OCI-LY3 (cell line): ENCODE results near the gene KCNIP4.

Source experiments
- H2AFZ ChIP-seq: fragments of 200-600, 300-600 bp; shearing (Covaris generic); 2 replicates; pipeline ENCODE4 v1.6.0; 2014; ENCODE audit warnings: antibody characterized with exemption, low read depth, low read length
- H3K27ac ChIP-seq: fragments of 200-600, 300-600 bp; sonication (generic); 2 replicates; pipeline ENCODE4 v1.5.1; 2014; ENCODE audit warnings: mild to moderate bottlenecking, low read length, moderate library complexity, mixed read lengths
- H3K27me3 ChIP-seq: fragments of 200-600, 300-600 bp; sonication (generic); 2 replicates; pipeline ENCODE4 v1.6.1; 2014; ENCODE audit warnings: low read depth, low read length, mixed read lengths
- H3K36me3 ChIP-seq: fragments of 200-600, 300-600 bp; sonication (generic); replicated peaks from 2 replicates; pipeline ENCODE3; 2014; ENCODE audit warnings: low read depth, low read length, mixed read lengths
- H3K4me1 ChIP-seq: fragments of 300-600, 200-600 bp; sonication (generic); 2 replicates; pipeline ENCODE4 v1.6.1; 2014; ENCODE audit warnings: low read length, mixed read lengths
- H3K4me2 ChIP-seq: fragments of 200-600, 300-600 bp; sonication (generic); 2 replicates; pipeline ENCODE4 v1.6.1; 2014; ENCODE audit warnings: low read length, mixed read lengths
- H3K4me3 ChIP-seq: fragments of 300-600, 200-600 bp; sonication (generic); 2 replicates; pipeline ENCODE4 v1.5.1; 2014; ENCODE audit warnings: antibody characterized with exemption, mild to moderate bottlenecking, low read length, moderate library complexity
- H3K79me2 ChIP-seq: fragments of 300-600, 200-600 bp; shearing (Covaris generic); 2 replicates; pipeline ENCODE4 v1.6.1; 2014; ENCODE audit warnings: mild to moderate bottlenecking, low read length, mixed read lengths
- H3K9ac ChIP-seq: fragments of 300-600, 200-600 bp; shearing (Covaris generic); 2 replicates; pipeline ENCODE4 v1.6.0; 2014; ENCODE audit warnings: mild to moderate bottlenecking, low read length, moderate library complexity
- H3K9me3 ChIP-seq: fragments of 200-600, 300-600 bp; shearing (Covaris generic); 2 replicates; pipeline ENCODE4 v1.6.1; 2014; ENCODE audit warnings: low read length, mixed read lengths; ENCODE audit not compliant: insufficient read depth
- H4K20me1 ChIP-seq: fragments of 200-600, 300-600 bp; sonication (generic); 2 replicates; pipeline ENCODE4 v1.6.1; 2016; ENCODE audit warnings: low read length, mixed read lengths; ENCODE audit not compliant: insufficient read depth
- CTCF ChIP-seq: fragments of 200-600, 300-600 bp; sonication (generic); IDR thresholded peaks from 2 replicates; pipeline ENCODE4 v1.5.1; 2014; ENCODE audit warnings: antibody characterized with exemption, low read length, low read depth
- EZH2phosphoT487 ChIP-seq: fragments of 200-600 bp; shearing (Covaris generic); IDR thresholded peaks from 2 replicates; pipeline ENCODE4 v1.6.1; 2018; ENCODE audit warnings: antibody characterized with exemption, mixed run types, low read depth

KCNIP4 gene

GRCh38 chr4:21699446-21699845, 249.1 kb downstream of the KCNIP4 start:
- Histone ChIP-seq H3K9me3 (no peaks in the 10 kb centered on the region), H4K20me1 (no peaks in the 10 kb centered on the region), H3K79me2 (no peaks in the 10 kb centered on the region), H3K36me3 (no peaks in the 10 kb centered on the region), H3K4me1 (no peaks in the 10 kb centered on the region), H3K27me3 (no peaks in the 10 kb centered on the region), H3K4me2 (no peak overlapping the region), H3K4me3 (no peak overlapping the region), H3K27ac (no peak overlapping the region), H3K9ac (no peak overlapping the region), H2AFZ (no peak overlapping the region)
- TF ChIP-seq CTCF = no peak
- TF ChIP-seq EZH2phosphoT487 = no peak

DNA sequence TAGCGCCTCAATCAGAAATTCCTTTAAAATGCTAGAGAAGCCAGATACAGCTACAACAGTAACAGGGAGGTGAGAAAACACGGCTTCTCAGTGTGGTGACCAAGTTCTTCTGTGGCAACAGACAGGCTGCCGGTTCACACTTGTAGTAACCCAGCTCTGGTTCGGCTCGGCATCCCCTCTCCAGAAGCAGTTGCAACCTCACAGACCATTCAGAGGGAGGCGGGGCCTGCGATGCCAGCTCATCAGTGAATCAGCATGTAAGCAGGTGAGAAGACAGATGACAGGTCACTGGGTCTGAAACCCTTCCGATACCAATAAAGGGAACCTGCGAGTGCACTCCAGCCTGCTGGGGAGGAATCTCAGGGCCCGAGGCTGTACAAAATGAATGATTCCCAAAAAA, 251.0 kb downstream of the KCNIP4 start:
- Histone ChIP-seq H3K36me3 (no peaks in the 10 kb centered on the region), H3K27me3 (no peaks in the 10 kb centered on the region), H3K9ac (no peak overlapping the region), H4K20me1 (no peaks in the 10 kb centered on the region), H3K4me3 (no peak overlapping the region), H3K9me3 (no peaks in the 10 kb centered on the region), H3K79me2 (no peaks in the 10 kb centered on the region), H3K27ac (no peak overlapping the region), H3K4me1 (no peaks in the 10 kb centered on the region), H3K4me2 (no peak overlapping the region), H2AFZ (no peak overlapping the region)
- TF ChIP-seq CTCF (no peak), EZH2phosphoT487 (no peak)

- Histone ChIP-seq H3K27me3 (no peaks in the 10 kb centered on the region), H3K4me3 (no peak overlapping the region), H2AFZ (no peak overlapping the region), H3K4me2 (no peak overlapping the region), H4K20me1 (no peaks in the 10 kb centered on the region), H3K27ac (no peak overlapping the region), H3K79me2 (no peaks in the 10 kb centered on the region), H3K9ac (no peak overlapping the region), H3K36me3 (no peaks in the 10 kb centered on the region), H3K9me3 (no peaks in the 10 kb centered on the region), H3K4me1 (no peaks in the 10 kb centered on the region)
- TF ChIP-seq CTCF (no peak), EZH2phosphoT487 (no peak)
Observed at GRCh38 chr4:21695141-21695540, 253.4 kb downstream of the KCNIP4 start.

DNA sequence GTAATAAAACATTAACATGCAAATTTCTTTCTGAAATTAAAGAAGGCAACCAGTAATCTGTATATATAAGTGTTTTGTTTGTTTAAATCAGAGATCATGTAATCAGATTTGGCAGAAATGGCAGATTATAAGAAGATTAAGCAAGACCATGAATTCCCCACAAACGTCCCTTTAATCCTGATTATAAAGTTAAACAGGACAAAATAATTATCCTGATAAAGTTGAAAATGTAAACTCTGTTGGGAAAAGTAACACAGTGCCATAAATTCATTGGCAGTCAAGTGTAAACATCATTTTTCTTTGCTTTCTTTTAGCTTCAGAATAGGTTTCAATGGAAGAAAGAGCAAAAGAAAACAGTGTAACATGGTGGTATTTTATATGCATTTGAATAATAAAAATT, 256.3 kb downstream of the KCNIP4 start:
- Histone ChIP-seq H3K36me3 (no peaks in the 10 kb centered on the region), H3K27me3 (no peaks in the 10 kb centered on the region), H3K9ac (no peak overlapping the region)

More for the DNA sequence above, 256.3 kb downstream of the KCNIP4 start:
- Histone ChIP-seq H3K9me3 (no peaks in the 10 kb centered on the region), H3K4me3 (no peak overlapping the region), H3K79me2 (no peaks in the 10 kb centered on the region), H4K20me1 (no peaks in the 10 kb centered on the region), H2AFZ (no peak overlapping the region), H3K27ac (no peak overlapping the region), H3K4me2 (no peak overlapping the region), H3K4me1 (no peaks in the 10 kb centered on the region)
- TF ChIP-seq CTCF (no peak), EZH2phosphoT487 (no peak)
